Measurements from ENCODE around the gene ELP4.

Gene ELP4

GRCh38 chr11:31712851-31713250, 203.3 kb downstream of the ELP4 start:
- Histone ChIP-seq H2BK12ac (ENCODE audit: low read length in 2 of 2) (no peak overlapping the region), H2BK120ac (ENCODE audit: low read depth, low read length) (no peak overlapping the region), H3K36me3 (ENCODE audit: control insufficient read depth in 1 of 2, insufficient read depth in 2 of 2, low read depth in 1 of 2, low read length in 2 of 2) (no peaks in the 10 kb centered on the region), H3K18ac (ENCODE audit: low read depth in 1 of 2, low read length in 2 of 2) (no peak overlapping the region), H3K4me1 (ENCODE audit: control insufficient read depth, insufficient read depth, low read depth, low read length) (no peaks in the 10 kb centered on the region), H3K9me3 (ENCODE audit: control insufficient read depth, low read length) (no peaks in the 10 kb centered on the region), H2BK5ac (ENCODE audit: low read depth, low read length, poor library complexity, severe bottlenecking) (no peak overlapping the region), H3K27ac (ENCODE audit: low read length, poor library complexity, severe bottlenecking) (no peak overlapping the region), H3K27me3 (ENCODE audit: control insufficient read depth in 1 of 2, insufficient read depth in 1 of 2, low read length in 2 of 2) (no peaks in the 10 kb centered on the region), H2AK5ac (ENCODE audit: low read length, severe bottlenecking) (no peak overlapping the region), H3K79me1 (replicated peaks; ENCODE audit: low read length, poor library complexity, severe bottlenecking) (no peaks in the 10 kb centered on the region), H2BK15ac (ENCODE audit: low read depth, poor library complexity, severe bottlenecking) (no peak overlapping the region), H4K8ac (ENCODE audit: low read length) (no peak overlapping the region), H3K4me3 (ENCODE audit: insufficient read depth in 1 of 2, low read depth in 1 of 2, low read length in 2 of 2) (no peak overlapping the region), H3K14ac (ENCODE audit: low read length in 2 of 2) (no peak overlapping the region), H3K23ac (ENCODE audit: low read length in 2 of 2) (no peak overlapping the region), H2AFZ (ENCODE audit: low read depth, low read length) (no peak overlapping the region), H3K4ac (ENCODE audit: low read depth in 1 of 2, low read length in 2 of 2) (no peak overlapping the region), H3K4me2 (ENCODE audit: low read length, poor library complexity, severe bottlenecking) (no peak overlapping the region), H3K9ac (ENCODE audit: low read length) (no peak overlapping the region), H4K91ac (ENCODE audit: low read length) (no peak overlapping the region)
- 100% methylated on average over 1 of the region's 2 CpGs for WGBS
- DNase-seq, result no peak

DNA sequence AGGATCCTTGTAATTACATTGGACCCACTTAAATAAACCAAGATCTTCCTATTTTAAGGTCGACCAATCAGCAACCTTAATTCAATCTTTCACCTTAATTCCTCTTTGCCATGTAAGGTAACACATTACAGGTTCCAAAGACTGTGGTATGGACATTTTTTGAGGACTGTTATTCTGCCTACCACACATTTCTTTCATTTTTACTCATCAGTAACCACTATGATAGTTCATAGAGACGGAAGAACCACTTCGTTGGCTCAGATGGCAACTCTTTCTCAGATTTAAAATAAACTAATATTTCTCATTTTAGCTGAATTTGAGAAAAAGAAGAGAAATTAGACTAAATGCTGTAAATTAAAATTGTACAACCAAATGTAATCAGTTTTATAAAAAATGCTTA, 205.3 kb downstream of the ELP4 start:
- no peak overlapping the region for H4K8ac ChIP-seq (ENCODE audit: low read length)

DNA sequence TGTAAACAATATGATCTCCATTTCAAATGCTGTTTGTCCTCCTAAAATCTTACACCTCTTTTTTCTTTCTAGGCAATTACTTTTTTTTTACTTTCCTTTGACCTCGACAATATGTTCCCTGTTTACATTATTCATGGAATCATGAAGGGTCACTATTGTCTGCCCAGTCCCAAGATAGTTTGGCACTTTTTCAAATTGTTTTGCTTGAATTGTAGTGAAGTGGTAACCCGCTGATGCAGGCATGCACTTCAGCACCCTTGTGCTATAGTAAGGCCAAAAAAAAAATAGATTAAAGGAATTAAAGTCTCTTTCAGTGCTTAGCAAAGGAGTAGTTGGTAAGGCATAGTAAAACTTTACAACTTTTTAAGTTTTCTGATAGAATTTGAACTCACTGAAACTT, 210.7 kb downstream of the ELP4 start:
- no peak overlapping the region for H3K4ac ChIP-seq (ENCODE audit: low read depth in 1 of 2, low read length in 2 of 2)
- H4K91ac ChIP-seq (ENCODE audit: low read length), result no peak overlapping the region
- H3K79me1 ChIP-seq (replicated peaks; ENCODE audit: low read length, poor library complexity, severe bottlenecking), result peaks cover 2% of the 10 kb centered on the region
- no peak overlapping the region for H3K14ac ChIP-seq (ENCODE audit: low read length in 2 of 2)
- no peak overlapping the region for H3K18ac ChIP-seq (ENCODE audit: low read depth in 1 of 2, low read length in 2 of 2)
- H3K4me2 ChIP-seq (ENCODE audit: low read length, poor library complexity, severe bottlenecking), result no peak overlapping the region
- no peak overlapping the region for H2AFZ ChIP-seq (ENCODE audit: low read depth, low read length)
- no peak overlapping the region for H3K27ac ChIP-seq (ENCODE audit: low read length, poor library complexity, severe bottlenecking)
- peaks cover 0 to 3% of the 10 kb centered on the region in 2 experiments for H3K36me3 ChIP-seq (ENCODE audit: control insufficient read depth in 1 of 2, insufficient read depth in 2 of 2, low read depth in 1 of 2, low read length in 2 of 2)
- H4K8ac ChIP-seq (ENCODE audit: low read length), result no peak overlapping the region
- no peak overlapping the region for H2BK12ac ChIP-seq (ENCODE audit: low read length in 2 of 2)
- no peaks in the 10 kb centered on the region for H3K27me3 ChIP-seq (ENCODE audit: control insufficient read depth in 1 of 2, insufficient read depth in 1 of 2, low read length in 2 of 2)
- WGBS, result 78% methylated on average over 2 of the region's 2 CpGs
- no peak overlapping the region for H3K23ac ChIP-seq (ENCODE audit: low read length in 2 of 2)
- no peak overlapping the region for H2BK15ac ChIP-seq (ENCODE audit: low read depth, poor library complexity, severe bottlenecking)
- no peak overlapping the region for H2AK5ac ChIP-seq (ENCODE audit: low read length, severe bottlenecking)
- H3K4me1 ChIP-seq (ENCODE audit: control insufficient read depth, insufficient read depth, low read depth, low read length), result no peaks in the 10 kb centered on the region
- no peak overlapping the region for H2BK120ac ChIP-seq (ENCODE audit: low read depth, low read length)
- H3K9ac ChIP-seq (ENCODE audit: low read length), result no peak overlapping the region
- no peak overlapping the region for H2BK5ac ChIP-seq (ENCODE audit: low read depth, low read length, poor library complexity, severe bottlenecking)
- no peaks in the 10 kb centered on the region for H3K9me3 ChIP-seq (ENCODE audit: control insufficient read depth, low read length)
- H3K4me3 ChIP-seq (ENCODE audit: insufficient read depth in 1 of 2, low read depth in 1 of 2, low read length in 2 of 2), result no peak overlapping the region
- DNase-seq, result no peak

More for the DNA sequence above, 205.3 kb downstream of the ELP4 start:
- Histone ChIP-seq H3K4me3 (ENCODE audit: insufficient read depth in 1 of 2, low read depth in 1 of 2, low read length in 2 of 2) (no peak overlapping the region), H3K18ac (ENCODE audit: low read depth in 1 of 2, low read length in 2 of 2) (no peak overlapping the region), H2AK5ac (ENCODE audit: low read length, severe bottlenecking) (no peak overlapping the region), H2BK120ac (ENCODE audit: low read depth, low read length) (no peak overlapping the region), H2BK15ac (ENCODE audit: low read depth, poor library complexity, severe bottlenecking) (no peak overlapping the region), H3K14ac (ENCODE audit: low read length in 2 of 2) (no peak overlapping the region), H3K4me1 (ENCODE audit: control insufficient read depth, insufficient read depth, low read depth, low read length) (no peaks in the 10 kb centered on the region), H3K27me3 (ENCODE audit: control insufficient read depth in 1 of 2, insufficient read depth in 1 of 2, low read length in 2 of 2) (no peaks in the 10 kb centered on the region), H3K27ac (ENCODE audit: low read length, poor library complexity, severe bottlenecking) (no peak overlapping the region), H3K9me3 (ENCODE audit: control insufficient read depth, low read length) (no peaks in the 10 kb centered on the region), H4K91ac (ENCODE audit: low read length) (no peak overlapping the region), H2BK5ac (ENCODE audit: low read depth, low read length, poor library complexity, severe bottlenecking) (no peak overlapping the region), H3K79me1 (replicated peaks; ENCODE audit: low read length, poor library complexity, severe bottlenecking) (no peaks in the 10 kb centered on the region), H3K4me2 (ENCODE audit: low read length, poor library complexity, severe bottlenecking) (no peak overlapping the region), H2AFZ (ENCODE audit: low read depth, low read length) (no peak overlapping the region), H3K9ac (ENCODE audit: low read length) (no peak overlapping the region), H3K23ac (ENCODE audit: low read length in 2 of 2) (no peak overlapping the region), H2BK12ac (ENCODE audit: low read length in 2 of 2) (no peak overlapping the region), H3K36me3 (ENCODE audit: control insufficient read depth in 1 of 2, insufficient read depth in 2 of 2, low read depth in 1 of 2, low read length in 2 of 2) (no peaks in the 10 kb centered on the region), H3K4ac (ENCODE audit: low read depth in 1 of 2, low read length in 2 of 2) (no peak overlapping the region)
- DNase-seq, result no peak
- 67% methylated on average over 1 of the region's 3 CpGs for WGBS

- no peak overlapping the region for H3K9ac ChIP-seq (ENCODE audit: low read length)
- no peak overlapping the region for H2BK5ac ChIP-seq (ENCODE audit: low read depth, low read length, poor library complexity, severe bottlenecking)
- peaks cover 2% of the 10 kb centered on the region for H3K79me1 ChIP-seq (replicated peaks; ENCODE audit: low read length, poor library complexity, severe bottlenecking)
- no peak overlapping the region for H3K4me2 ChIP-seq (ENCODE audit: low read length, poor library complexity, severe bottlenecking)
- H4K8ac ChIP-seq (ENCODE audit: low read length), result no peak overlapping the region
- no peak overlapping the region for H3K4me3 ChIP-seq (ENCODE audit: insufficient read depth in 1 of 2, low read depth in 1 of 2, low read length in 2 of 2)
- H3K27me3 ChIP-seq (ENCODE audit: control insufficient read depth in 1 of 2, insufficient read depth in 1 of 2, low read length in 2 of 2), result no peaks in the 10 kb centered on the region
- no peak overlapping the region for H3K23ac ChIP-seq (ENCODE audit: low read length in 2 of 2)
- H4K91ac ChIP-seq (ENCODE audit: low read length), result no peak overlapping the region
- H2BK120ac ChIP-seq (ENCODE audit: low read depth, low read length), result no peak overlapping the region
- no peak overlapping the region for H3K27ac ChIP-seq (ENCODE audit: low read length, poor library complexity, severe bottlenecking)
- H2AFZ ChIP-seq (ENCODE audit: low read depth, low read length), result no peak overlapping the region
- no peaks in the 10 kb centered on the region for H3K9me3 ChIP-seq (ENCODE audit: control insufficient read depth, low read length)
- H3K4me1 ChIP-seq (ENCODE audit: control insufficient read depth, insufficient read depth, low read depth, low read length), result no peaks in the 10 kb centered on the region
- WGBS, result 73% methylated on average over 3 of the region's 3 CpGs
- H3K18ac ChIP-seq (ENCODE audit: low read depth in 1 of 2, low read length in 2 of 2), result no peak overlapping the region
- peaks cover 0 to 4% of the 10 kb centered on the region in 2 experiments for H3K36me3 ChIP-seq (ENCODE audit: control insufficient read depth in 1 of 2, insufficient read depth in 2 of 2, low read depth in 1 of 2, low read length in 2 of 2)
- H3K4ac ChIP-seq (ENCODE audit: low read depth in 1 of 2, low read length in 2 of 2), result no peak overlapping the region
- H2BK12ac ChIP-seq (ENCODE audit: low read length in 2 of 2), result no peak overlapping the region
- no peak overlapping the region for H2BK15ac ChIP-seq (ENCODE audit: low read depth, poor library complexity, severe bottlenecking)
- no peak overlapping the region for H2AK5ac ChIP-seq (ENCODE audit: low read length, severe bottlenecking)
- DNase-seq, result no peak
- H3K14ac ChIP-seq (ENCODE audit: low read length in 2 of 2), result no peak overlapping the region
Observed at GRCh38 chr11:31720671-31721365, 211.3 kb downstream of the ELP4 start.

Measured in mesenchymal stem cell (in vitro differentiated cells and primary cell).